ENCODE results near the gene SH3YL1.

DNA sequence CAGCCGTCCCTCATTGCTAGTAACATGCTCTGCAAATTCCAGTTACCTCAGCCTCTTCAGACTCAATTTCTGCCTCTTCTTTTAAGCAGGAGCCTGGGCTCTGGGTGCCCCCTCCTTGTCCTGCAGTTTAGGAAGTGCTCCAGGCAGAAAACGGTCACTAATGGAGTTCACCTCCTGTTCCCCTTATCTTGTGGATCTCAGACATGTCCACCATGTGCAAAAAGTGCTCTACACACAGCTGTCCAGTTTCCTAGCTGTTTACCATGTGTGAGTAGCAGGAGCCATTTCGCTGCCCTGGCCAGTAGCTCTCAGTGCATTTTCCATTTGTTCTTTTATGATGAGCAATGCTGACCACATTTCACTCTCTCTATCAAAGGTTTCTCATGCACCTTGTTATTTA is 4.9 kb downstream of the SH3YL1 start:
- TF ChIP-seq, protein P1, sequence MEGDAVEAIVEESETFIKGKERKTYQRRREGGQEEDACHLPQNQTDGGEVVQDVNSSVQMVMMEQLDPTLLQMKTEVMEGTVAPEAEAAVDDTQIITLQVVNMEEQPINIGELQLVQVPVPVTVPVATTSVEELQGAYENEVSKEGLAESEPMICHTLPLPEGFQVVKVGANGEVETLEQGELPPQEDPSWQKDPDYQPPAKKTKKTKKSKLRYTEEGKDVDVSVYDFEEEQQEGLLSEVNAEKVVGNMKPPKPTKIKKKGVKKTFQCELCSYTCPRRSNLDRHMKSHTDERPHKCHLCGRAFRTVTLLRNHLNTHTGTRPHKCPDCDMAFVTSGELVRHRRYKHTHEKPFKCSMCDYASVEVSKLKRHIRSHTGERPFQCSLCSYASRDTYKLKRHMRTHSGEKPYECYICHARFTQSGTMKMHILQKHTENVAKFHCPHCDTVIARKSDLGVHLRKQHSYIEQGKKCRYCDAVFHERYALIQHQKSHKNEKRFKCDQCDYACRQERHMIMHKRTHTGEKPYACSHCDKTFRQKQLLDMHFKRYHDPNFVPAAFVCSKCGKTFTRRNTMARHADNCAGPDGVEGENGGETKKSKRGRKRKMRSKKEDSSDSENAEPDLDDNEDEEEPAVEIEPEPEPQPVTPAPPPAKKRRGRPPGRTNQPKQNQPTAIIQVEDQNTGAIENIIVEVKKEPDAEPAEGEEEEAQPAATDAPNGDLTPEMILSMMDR (IDR thresholded peaks at IDR 0.05): no peak
- no peak for TF ChIP-seq POLR2AphosphoS5 (IDR thresholded peaks at IDR 0.05)
- TF ChIP-seq POLR2A (IDR thresholded peaks at IDR 0.05): no peak

All from prostate gland (tissue), 2 donors.